HCT116 (cell line): ENCODE results near the gene TAS2R10. TPM values are rescaled to one million over a fixed set of nuclear protein-coding genes. Genes with fewer than 3 reads are reported as not detected.

Experiments used
- ATAC-seq: fragments of 200-7000 bp; cut with Tn5 transposase; 2 replicates; pipeline ENCODE4 v1.9.1; 2020; ENCODE audit warnings: mild to moderate bottlenecking, moderate library complexity
- BruUV-seq: library from RNA; stranded (reverse); fragments of 400-500 nt; replicated peaks from 2 replicates; lab custom pipeline; 2021; lab: Mats Ljungman, UMichigan
- CTCF ChIA-PET: fragments of 300-600 bp; sonication (Branson Sonifier 250); formaldehyde crosslinking; loops from one replicate; lab custom pipeline; 2021; ENCODE audit warnings: antibody characterized with exemption; lab: Charles Lee
- POLR2A ChIA-PET: fragments of 300-600, 350-600 bp; sonication (Branson Sonifier 250); formaldehyde crosslinking; loops from one replicate; lab custom pipeline; 2021; ENCODE audit warnings: antibody characterized with exemption; lab: Charles Lee
- RAD21 ChIA-PET, 2 experiments: fragments of 300-600 bp; sonication (Branson Sonifier 250); formaldehyde crosslinking; loops; one replicate each; lab custom pipeline; 2023; ENCODE audit warnings: low total read pairs in 2 of 2; ENCODE audit not compliant: uncharacterized antibody in 2 of 2, unreplicated experiment in 2 of 2, low non-redundant PET in 1 of 2; lab: Charles Lee
- DNase-seq: peaks from one replicate; pipeline ENCODE4 v3.0.0-alpha.2; 2010; ENCODE audit warnings: low read depth, low spot score
- H2AFZ ChIP-seq: fragments of 200-600 bp; shearing (Covaris generic), sonication (generic); 2 replicates; pipeline ENCODE4 v1.6.1; 2017; ENCODE audit warnings: low read depth, mixed run types, mixed read lengths, antibody characterized with exemption, low read length; ENCODE audit not compliant: poor library complexity, severe bottlenecking
- H3K27ac ChIP-seq: 2 replicates; pipeline ENCODE4 v1.5.1; 2012; ENCODE audit warnings: low read depth, low read length
- H3K27me3 ChIP-seq: fragments of 200-600 bp; sonication (generic); 2 replicates; pipeline ENCODE4 v1.6.1; 2016; ENCODE audit warnings: mixed run types, low read length, mixed read lengths; ENCODE audit not compliant: insufficient read depth
- H3K36me3 ChIP-seq, 2 experiments: fragments of 200-500 bp in 1 of 2; fragments of 200-600 bp in 1 of 2; sonication (Bioruptor generic) in 1 of 2; sonication (generic) in 1 of 2; 2 replicates each; pipeline versions ENCODE4 v1.5.1 to v1.6.1; 2014 to 2016; ENCODE audit warnings: low read length in 2 of 2, inconsistent platforms in 1 of 2, mixed read lengths in 1 of 2, mixed run types in 1 of 2; ENCODE audit not compliant: insufficient read depth in 2 of 2, control insufficient read depth in 1 of 2
- H3K4me1 ChIP-seq, 2 experiments: fragments of 200-600 bp in 1 of 2; sonication (generic) in 1 of 2; 2 replicates each; pipeline versions ENCODE4 v1.5.1 to v1.6.1; 2012 to 2017; ENCODE audit warnings: low read length in 2 of 2, inconsistent platforms in 1 of 2, mild to moderate bottlenecking in 1 of 2, mixed read lengths in 1 of 2, mixed run types in 1 of 2, moderate library complexity in 1 of 2; ENCODE audit not compliant: insufficient read depth in 2 of 2, control insufficient read depth in 1 of 2
- H3K4me2 ChIP-seq: fragments of 200-600 bp; sonication (generic); 2 replicates; pipeline ENCODE4 v1.6.1; 2017; ENCODE audit warnings: mixed run types, low read length, mixed read lengths
- H3K4me3 ChIP-seq, 2 experiments: fragments of 200-600 bp in 1 of 2; sonication (generic) in 1 of 2; replicated peaks in 1 of 2; 2 replicates each; pipeline ENCODE4 v1.5.1; 2011 to 2016; ENCODE audit warnings: low read length in 2 of 2, control low read depth in 1 of 2, low read depth in 1 of 2, mild to moderate bottlenecking in 1 of 2, mixed read lengths in 1 of 2, mixed run types in 1 of 2
- H3K79me2 ChIP-seq: fragments of 200-600 bp; sonication (generic); 2 replicates; pipeline ENCODE4 v1.6.1; 2017; ENCODE audit warnings: mild to moderate bottlenecking, mixed run types, low read length, moderate library complexity, mixed read lengths; ENCODE audit not compliant: insufficient read depth
- H3K9ac ChIP-seq: fragments of 200-600 bp; sonication (generic); 2 replicates; pipeline ENCODE4 v1.6.1; 2016; ENCODE audit warnings: low read length, mixed read lengths
- H3K9me2 ChIP-seq: fragments of 200-600 bp; sonication (generic), shearing (Covaris generic); 2 replicates; pipeline ENCODE4 v1.6.1; 2017; ENCODE audit warnings: mixed run types, mild to moderate bottlenecking, moderate library complexity; ENCODE audit not compliant: insufficient read depth
- H3K9me3 ChIP-seq, 2 experiments: fragments of 200-500 bp in 1 of 2; fragments of 200-600 bp in 1 of 2; sonication (Bioruptor generic) in 1 of 2; sonication (generic) in 1 of 2; 2 replicates each; pipeline ENCODE4 v1.6.1; 2014 to 2017; ENCODE audit warnings: low read length in 2 of 2, mixed read lengths in 2 of 2, inconsistent platforms in 1 of 2, low read depth in 1 of 2, mild to moderate bottlenecking in 1 of 2, mixed run types in 1 of 2, moderate library complexity in 1 of 2; ENCODE audit not compliant: control insufficient read depth in 1 of 2, insufficient read depth in 1 of 2
- H4K20me1 ChIP-seq: fragments of 200-600 bp; sonication (generic), shearing (Covaris generic); 2 replicates; pipeline ENCODE4 v1.6.1; 2017; ENCODE audit warnings: mixed run types, mild to moderate bottlenecking, moderate library complexity; ENCODE audit not compliant: insufficient read depth
- CBX3 ChIP-seq: IDR thresholded peaks from 2 replicates; pipeline ENCODE4 v1.6.1; 2012; ENCODE audit warnings: low read depth
- CEBPB ChIP-seq: IDR thresholded peaks from 2 replicates; pipeline ENCODE4 v1.6.1; 2012; ENCODE audit warnings: low read depth
- ELF1 ChIP-seq: IDR thresholded peaks from 2 replicates; pipeline ENCODE4 v1.6.1; 2012; ENCODE audit warnings: low read depth, borderline replicate concordance
- EZH2 ChIP-seq: fragments of 200-600 bp; sonication (generic); IDR thresholded peaks from 2 replicates; pipeline ENCODE4 v1.6.1; 2017; ENCODE audit warnings: antibody characterized with exemption, mixed run types
- FOSL1 ChIP-seq: IDR thresholded peaks from 2 replicates; pipeline ENCODE4 v1.6.1; 2012; ENCODE audit warnings: low read depth
- JUND ChIP-seq: IDR thresholded peaks from 2 replicates; pipeline ENCODE4 v1.6.1; 2012
- POLR2A ChIP-seq: IDR thresholded peaks from 2 replicates; pipeline ENCODE4 v1.7.0; 2011; ENCODE audit warnings: borderline replicate concordance; ENCODE audit not compliant: insufficient read depth, insufficient read length; ENCODE audit errors: extremely low read depth
- POLR2AphosphoS5 ChIP-seq: IDR thresholded peaks from 2 replicates; pipeline ENCODE4 v1.6.1; 2011; ENCODE audit warnings: mild to moderate bottlenecking, low read depth, low read length, moderate library complexity
- REST ChIP-seq: IDR thresholded peaks from 2 replicates; pipeline ENCODE4 v1.6.1; 2012; ENCODE audit warnings: low read depth
- SP1 ChIP-seq: IDR thresholded peaks from 2 replicates; pipeline ENCODE4 v1.6.1; 2012; ENCODE audit warnings: low read depth
- TCF7L2 ChIP-seq: IDR thresholded peaks from 2 replicates; pipeline ENCODE4 v1.7.0; 2011; ENCODE audit warnings: borderline replicate concordance, inconsistent platforms; ENCODE audit not compliant: insufficient read depth, insufficient read length; ENCODE audit errors: extremely low read depth
- YY1 ChIP-seq: IDR thresholded peaks from 2 replicates; pipeline ENCODE4 v1.6.1; 2011; ENCODE audit warnings: low read length, low read depth, moderate library complexity, mild to moderate bottlenecking; ENCODE audit not compliant: insufficient replicate concordance; ENCODE audit errors: extremely low read depth
- ZBTB33 ChIP-seq: IDR thresholded peaks from 2 replicates; pipeline ENCODE4 v1.6.1; 2011; ENCODE audit warnings: mild to moderate bottlenecking, low read length, moderate library complexity; ENCODE audit not compliant: insufficient replicate concordance; ENCODE audit errors: extremely low read depth
- intact Hi-C: fragments of 100-400 bp; cut with micrococcal nuclease; formaldehyde crosslinking; loops from 2 replicates; pipeline ENCODE4 v1.10.0; 2022
- total RNA-seq: library from RNA; stranded (reverse); gene quantifications from one replicate; pipeline ENCODE4 v1.2.1, GENCODE V29; 2021; ENCODE audit not compliant: unreplicated experiment

The TAS2R10 gene
- total RNA-seq, 1 experiment from 2014 or later, result 0.81 TPM

DNA sequence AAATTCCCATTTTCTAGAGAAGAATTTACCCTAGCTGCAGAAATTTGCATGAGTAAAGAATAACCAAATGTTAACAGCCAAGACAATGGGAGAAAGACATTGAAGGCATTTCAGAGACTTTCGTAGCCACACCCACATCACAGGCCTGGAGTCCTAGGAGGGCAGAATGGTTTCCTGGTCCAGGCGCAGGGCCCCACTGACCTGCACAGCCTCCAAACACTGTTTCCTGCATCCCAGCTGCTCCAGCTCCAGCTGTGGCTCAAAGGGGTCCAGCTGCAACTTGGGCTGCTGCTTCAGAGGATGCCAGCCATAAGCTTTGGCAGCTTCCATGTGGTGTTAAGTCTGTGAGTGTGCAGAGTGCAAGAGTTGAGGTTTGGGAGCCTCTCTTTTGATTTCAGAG lies 29.6 kb upstream of the TAS2R10 start (continued):
- TF ChIP-seq REST (no peak), JUND (no peak), CBX3 (no peak)

- TF ChIP-seq POLR2AphosphoS5 (no peak), CBX3 (no peak), CEBPB (no peak), POLR2A (no peak), YY1 (no peak), EZH2 (no peak), JUND (no peak), TCF7L2 (no peak), ZBTB33 (no peak), FOSL1 (no peak), ELF1 (no peak), SP1 (no peak)
- TF ChIP-seq, all 23 proteins: peak for 0
- ChIA-PET RAD21 (no interaction called here), CTCF (no interaction called here), POLR2A (no interaction called here)
- BruUV-seq, result no TSS peak
- intact Hi-C loops, result no loop called here
- no peak overlapping the region for H3K27ac ChIP-seq
- H3K4me3 ChIP-seq, result no peak overlapping the region
- H3K4me2 ChIP-seq, result no peak overlapping the region
- peaks cover 0 to 5% of the 10 kb centered on the region in 2 experiments; a peak in 1 of 4 replicates for H3K9me3 ChIP-seq
- H3K4me1 ChIP-seq, result peaks cover 0 to 9% of the 10 kb centered on the region in 2 experiments; a peak in 1 of 4 replicates
- no peak overlapping the region for H3K9ac ChIP-seq
- no peaks in the 10 kb centered on the region for H4K20me1 ChIP-seq
- ATAC-seq (no peak), DNase-seq (no peak)
- H3K36me3 ChIP-seq, result 0 out of 4 replicates have a peak, but pooled peaks cover 0 to 3% of the 10 kb centered on the region in 2 experiments
- H2AFZ ChIP-seq, result no peak overlapping the region
- no peaks in the 10 kb centered on the region for H3K27me3 ChIP-seq
- H3K9me2 ChIP-seq, result no peaks in the 10 kb centered on the region; the same call in 1 of the 2 replicates
- H3K79me2 ChIP-seq, result no peaks in the 10 kb centered on the region
These were observed 27.6 kb upstream of the TAS2R10 start for GRCh38 chr12:10853776-10854175.
